ENCODE results near the gene ALK. TPM values are rescaled to one million over a fixed set of nuclear protein-coding genes. Genes with fewer than 3 reads are reported as not detected.

ALK gene
- polyA plus RNA-seq, 3 donors: not detected

DNA sequence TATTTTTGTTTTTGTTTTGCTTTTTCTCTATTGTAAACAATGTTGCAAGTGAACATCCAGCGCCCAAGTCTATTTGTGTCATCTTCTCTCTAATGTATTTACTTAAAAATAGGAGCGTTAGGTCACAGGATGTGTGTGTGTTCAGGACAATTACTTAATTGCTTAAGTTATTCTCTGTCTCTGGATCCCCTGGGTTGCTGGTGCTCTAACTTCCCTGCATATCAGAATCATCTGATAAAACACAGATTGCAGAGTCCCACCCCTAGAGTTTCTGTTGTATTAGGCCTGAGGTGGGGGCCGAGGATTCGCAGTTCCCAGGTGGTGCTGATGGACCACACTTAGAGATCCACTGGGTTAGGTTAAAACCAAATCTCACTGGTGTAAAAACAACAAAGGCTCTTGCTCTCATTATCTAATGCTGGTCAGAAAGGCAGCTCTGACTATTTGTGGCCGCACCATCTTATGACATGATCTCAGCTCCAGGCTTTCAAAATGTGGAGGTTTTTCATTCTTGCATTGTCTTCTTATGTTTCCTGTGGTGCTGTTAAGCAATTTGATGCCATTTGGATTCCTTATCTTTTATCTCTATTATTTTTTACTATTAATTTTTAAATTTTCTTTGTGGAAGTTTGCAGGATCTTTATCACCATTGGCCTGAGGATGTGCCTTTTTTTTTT lies 718.4 kb downstream of the ALK start:
- H3K27me3 Mint-ChIP-seq (ENCODE audit: low read depth in 3 of 3): peaks cover 0 to 1% (median 0%) of the 10 kb centered on the region in 3 donors
- H3K9me3 ChIP-seq (replicated peaks in 1 of 2; ENCODE audit: control insufficient read depth in 1 of 2, insufficient read depth in 1 of 2, low read length in 2 of 2): no peaks in the 10 kb centered on the region
- no peak for DNase-seq
- no peaks in the 10 kb centered on the region for H3K27me3 ChIP-seq (ENCODE audit: control insufficient read depth in 2 of 2, insufficient read depth in 2 of 2, low read length in 2 of 2)
- no peak overlapping the region for H3K27ac Mint-ChIP-seq
- no peak overlapping the region for H2AFZ ChIP-seq (ENCODE audit: insufficient read depth, low read depth, low read length, poor library complexity, severe bottlenecking)
- H3K4me2 ChIP-seq (replicated peaks; ENCODE audit: extremely low read depth, low read length, poor library complexity, severe bottlenecking): no peak overlapping the region
- no peaks in the 10 kb centered on the region for H3K9me3 Mint-ChIP-seq
- no peaks in the 10 kb centered on the region for H3K4me1 ChIP-seq (ENCODE audit: control insufficient read depth in 1 of 2, insufficient read depth in 2 of 2, low read length in 2 of 2)
- no peak overlapping the region for H3K9ac ChIP-seq (ENCODE audit: insufficient read depth, low read length, poor library complexity, severe bottlenecking)
- H3K4me3 Mint-ChIP-seq: no peak overlapping the region
- TF ChIP-seq, protein P1, sequence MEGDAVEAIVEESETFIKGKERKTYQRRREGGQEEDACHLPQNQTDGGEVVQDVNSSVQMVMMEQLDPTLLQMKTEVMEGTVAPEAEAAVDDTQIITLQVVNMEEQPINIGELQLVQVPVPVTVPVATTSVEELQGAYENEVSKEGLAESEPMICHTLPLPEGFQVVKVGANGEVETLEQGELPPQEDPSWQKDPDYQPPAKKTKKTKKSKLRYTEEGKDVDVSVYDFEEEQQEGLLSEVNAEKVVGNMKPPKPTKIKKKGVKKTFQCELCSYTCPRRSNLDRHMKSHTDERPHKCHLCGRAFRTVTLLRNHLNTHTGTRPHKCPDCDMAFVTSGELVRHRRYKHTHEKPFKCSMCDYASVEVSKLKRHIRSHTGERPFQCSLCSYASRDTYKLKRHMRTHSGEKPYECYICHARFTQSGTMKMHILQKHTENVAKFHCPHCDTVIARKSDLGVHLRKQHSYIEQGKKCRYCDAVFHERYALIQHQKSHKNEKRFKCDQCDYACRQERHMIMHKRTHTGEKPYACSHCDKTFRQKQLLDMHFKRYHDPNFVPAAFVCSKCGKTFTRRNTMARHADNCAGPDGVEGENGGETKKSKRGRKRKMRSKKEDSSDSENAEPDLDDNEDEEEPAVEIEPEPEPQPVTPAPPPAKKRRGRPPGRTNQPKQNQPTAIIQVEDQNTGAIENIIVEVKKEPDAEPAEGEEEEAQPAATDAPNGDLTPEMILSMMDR (IDR thresholded peaks at IDR 0.05): no peak
- no peaks in the 10 kb centered on the region for H3K36me3 ChIP-seq (replicated peaks in 1 of 2; ENCODE audit: control insufficient read depth in 1 of 2, insufficient read depth in 2 of 2, low read length in 2 of 2)
- no peaks in the 10 kb centered on the region for H3K79me2 ChIP-seq (ENCODE audit: insufficient read depth, low read length)
- intact Hi-C loops (cut with micrococcal nuclease): no loop called here
- H3K27ac ChIP-seq (ENCODE audit: low read depth in 1 of 2, low read length in 2 of 2): no peak overlapping the region
- no peaks in the 10 kb centered on the region for H3K4me1 Mint-ChIP-seq
- peaks cover 1 to 2% of the 10 kb centered on the region in 2 donors for H3K36me3 Mint-ChIP-seq
- whole genome bisulfite sequencing (ENCODE audit: insufficient coverage): no CpG with 5 or more reads among the region's 5 CpGs
- no peak overlapping the region for H3K4me3 ChIP-seq (replicated peaks in 1 of 3; ENCODE audit: low read depth in 2 of 3, low read length in 3 of 3)
- H4K20me1 ChIP-seq (ENCODE audit: insufficient read depth, low read length): no peaks in the 10 kb centered on the region

DNA sequence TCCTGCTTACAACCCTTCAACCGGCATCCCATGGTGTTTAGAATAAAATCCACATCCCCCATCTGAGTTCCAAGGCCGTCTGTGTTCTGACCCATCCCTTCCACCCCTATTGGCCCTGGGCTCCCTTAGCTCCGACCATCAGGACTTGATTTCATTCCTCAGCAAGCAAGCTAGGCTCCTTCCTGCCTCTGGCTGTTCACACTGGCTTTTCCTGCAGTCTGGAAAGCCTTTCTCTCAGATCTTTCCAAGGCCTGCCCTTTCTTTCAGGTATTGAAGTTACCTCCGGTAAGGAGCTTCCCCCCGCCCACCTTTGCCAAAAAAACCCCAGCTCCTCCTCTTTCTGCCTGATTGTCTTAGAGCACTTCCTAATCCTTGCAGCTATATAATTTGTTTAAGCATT lies 719.4 kb downstream of the ALK start:
- Histone ChIP-seq H3K27me3 (ENCODE audit: control insufficient read depth in 2 of 2, insufficient read depth in 2 of 2, low read length in 2 of 2) (no peaks in the 10 kb centered on the region), H3K79me2 (ENCODE audit: insufficient read depth, low read length) (no peaks in the 10 kb centered on the region), H3K36me3 (replicated peaks in 1 of 2; ENCODE audit: control insufficient read depth in 1 of 2, insufficient read depth in 2 of 2, low read length in 2 of 2) (no peaks in the 10 kb centered on the region), H4K20me1 (ENCODE audit: insufficient read depth, low read length) (no peaks in the 10 kb centered on the region), H3K4me3 (replicated peaks in 1 of 3; ENCODE audit: low read depth in 2 of 3, low read length in 3 of 3) (no peak overlapping the region), H3K9ac (ENCODE audit: insufficient read depth, low read length, poor library complexity, severe bottlenecking) (no peak overlapping the region), H3K4me1 (ENCODE audit: control insufficient read depth in 1 of 2, insufficient read depth in 2 of 2, low read length in 2 of 2) (no peaks in the 10 kb centered on the region), H3K4me2 (replicated peaks; ENCODE audit: extremely low read depth, low read length, poor library complexity, severe bottlenecking) (no peak overlapping the region), H3K9me3 (replicated peaks in 1 of 2; ENCODE audit: control insufficient read depth in 1 of 2, insufficient read depth in 1 of 2, low read length in 2 of 2) (no peaks in the 10 kb centered on the region), H3K27ac (ENCODE audit: low read depth in 1 of 2, low read length in 2 of 2) (no peak overlapping the region), H2AFZ (ENCODE audit: insufficient read depth, low read depth, low read length, poor library complexity, severe bottlenecking) (no peak overlapping the region)
- Mint-ChIP-seq H3K27me3 (ENCODE audit: low read depth in 3 of 3) (peaks cover 0 to 1% (median 0%) of the 10 kb centered on the region in 3 donors), H3K4me3 (no peak overlapping the region), H3K27ac (peak overlapping the region in 1 of 7 donors; percentile 53), H3K36me3 (peaks cover 1 to 6% of the 10 kb centered on the region in 2 donors), H3K9me3 (no peaks in the 10 kb centered on the region), H3K4me1 (peaks cover under 1% of the 10 kb centered on the region)
- TF ChIP-seq, protein P1 (IDR thresholded peaks at IDR 0.05): no peak
- intact Hi-C loops (cut with micrococcal nuclease): no loop called here
- no peak for DNase-seq
- WGBS (ENCODE audit: insufficient coverage): 87% methylated on average over 5 of the region's 5 CpGs

Measured in CD14-positive monocyte (primary cell).